IPS-20b (cell line): Measurements from ENCODE around the gene DNAH5.
"Not testable (repeated sequence)": the region's sequence is repeated elsewhere in the genome, so short reads cannot be mapped to it uniquely, and the experiment has no call there.

Experiments used
- H3K27ac ChIP-seq: one replicate; pipeline ENCODE4 v1.5.1; 2013; ENCODE audit warnings: low read length
- H3K27me3 ChIP-seq: 2 replicates; pipeline ENCODE4 v1.6.1; 2013; ENCODE audit warnings: mild to moderate bottlenecking, low read length, inconsistent platforms; ENCODE audit not compliant: insufficient read depth
- H3K36me3 ChIP-seq: 2 replicates; pipeline ENCODE4 v1.6.1; 2013; ENCODE audit warnings: low read depth, mild to moderate bottlenecking, inconsistent platforms, low read length, moderate library complexity; ENCODE audit not compliant: insufficient read depth
- H3K4me1 ChIP-seq: 2 replicates; pipeline ENCODE4 v1.6.1; 2013; ENCODE audit warnings: mild to moderate bottlenecking, control low read depth, inconsistent platforms, low read length, moderate library complexity; ENCODE audit not compliant: insufficient read depth
- H3K4me3 ChIP-seq: 2 replicates; pipeline ENCODE4 v1.5.1; 2013; ENCODE audit warnings: mild to moderate bottlenecking, low read length, inconsistent platforms
- H3K9ac ChIP-seq: 2 replicates; pipeline ENCODE4 v1.6.1; 2013; ENCODE audit warnings: low read depth, mild to moderate bottlenecking, inconsistent platforms, low read length, moderate library complexity
- H3K9me3 ChIP-seq: 2 replicates; pipeline ENCODE4 v1.6.1; 2013; ENCODE audit warnings: mild to moderate bottlenecking, low read depth, low read length, inconsistent platforms; ENCODE audit not compliant: insufficient read depth

Gene DNAH5

GRCh38 chr5:13944560-13945199 is at the start of gene DNAH5:
TSS of gene DNAH5 (minus strand) at chr5:13944688. CDS start at chr5:13944438, 250 bp downstream.
- H3K4me1 ChIP-seq, result peaks cover 22% of the 10 kb centered on the region; the same call in 1 of the 2 replicates
- H3K9me3 ChIP-seq, result no peaks in the 10 kb centered on the region
- no peak within 1 kb of the TSS for H3K27ac ChIP-seq
- no peak within 1 kb of the TSS for H3K9ac ChIP-seq
- no peaks in the 10 kb centered on the region for H3K36me3 ChIP-seq
- no peak within 1 kb of the TSS; the same call in 1 of the 2 replicates for H3K4me3 ChIP-seq
- no peaks in the 10 kb centered on the region for H3K27me3 ChIP-seq

GRCh38 chr5:13993926-13994325 is 49.4 kb upstream of the DNAH5 start:
- Histone ChIP-seq H3K27ac (no peak overlapping the region), H3K27me3 (no peaks in the 10 kb centered on the region), H3K36me3 (no peaks in the 10 kb centered on the region), H3K4me1 (peaks cover 5% of the 10 kb centered on the region; the same call in 1 of the 2 replicates), H3K9me3 (peaks cover 10% of the 10 kb centered on the region), H3K9ac (no peak overlapping the region), H3K4me3 (no peak overlapping the region)

GRCh38 chr5:13992795-13993194 is 48.3 kb upstream of the DNAH5 start:
- peaks cover 8% of the 10 kb centered on the region for H3K9me3 ChIP-seq
- H3K27ac ChIP-seq, result no peak overlapping the region
- no peak overlapping the region for H3K4me3 ChIP-seq

GRCh38 chr5:13991365-13991764 is 46.9 kb upstream of the DNAH5 start:
- Histone ChIP-seq H3K27me3 (no peaks in the 10 kb centered on the region), H3K9ac (no peak overlapping the region), H3K9me3 (no peaks in the 10 kb centered on the region), H3K4me3 (no peak overlapping the region), H3K27ac (no peak overlapping the region), H3K4me1 (peaks cover 5% of the 10 kb centered on the region; the same call in 1 of the 2 replicates), H3K36me3 (no peaks in the 10 kb centered on the region)

More at GRCh38 chr5:13992795-13993194, 48.3 kb upstream of the DNAH5 start:
- peaks cover 5% of the 10 kb centered on the region; the same call in 1 of the 2 replicates for H3K4me1 ChIP-seq
- H3K36me3 ChIP-seq, result no peaks in the 10 kb centered on the region
- H3K9ac ChIP-seq, result no peak overlapping the region
- no peaks in the 10 kb centered on the region for H3K27me3 ChIP-seq

- H3K27ac ChIP-seq, result no peak overlapping the region
- H3K4me3 ChIP-seq, result no peak overlapping the region
- H3K9me3 ChIP-seq, result no peaks in the 10 kb centered on the region
- H3K27me3 ChIP-seq, result no peaks in the 10 kb centered on the region
- H3K36me3 ChIP-seq, result no peaks in the 10 kb centered on the region
- H3K4me1 ChIP-seq, result peaks cover 5% of the 10 kb centered on the region; the same call in 1 of the 2 replicates
- H3K9ac ChIP-seq, result no peak overlapping the region
These were observed 46.4 kb upstream of the DNAH5 start for GRCh38 chr5:13990896-13991295.

GRCh38 chr5:13989832-13990231 is 45.3 kb upstream of the DNAH5 start:
- Histone ChIP-seq H3K27me3 (no peaks in the 10 kb centered on the region), H3K27ac (no peak overlapping the region)

GRCh38 chr5:13987843-13988464 is 43.5 kb upstream of the DNAH5 start:
- Histone ChIP-seq H3K27ac (no peak overlapping the region), H3K9ac (no peak overlapping the region), H3K36me3 (no peaks in the 10 kb centered on the region), H3K9me3 (no peaks in the 10 kb centered on the region), H3K4me3 (no peak overlapping the region), H3K27me3 (no peaks in the 10 kb centered on the region), H3K4me1 (peaks cover 5% of the 10 kb centered on the region; the same call in 1 of the 2 replicates)

More at GRCh38 chr5:13989832-13990231, 45.3 kb upstream of the DNAH5 start:
- Histone ChIP-seq H3K9ac (no peak overlapping the region), H3K4me1 (peaks cover 5% of the 10 kb centered on the region; the same call in 1 of the 2 replicates), H3K9me3 (no peaks in the 10 kb centered on the region), H3K4me3 (no peak overlapping the region), H3K36me3 (no peaks in the 10 kb centered on the region)

GRCh38 chr5:13985731-13986418 is 41.4 kb upstream of the DNAH5 start:
- Histone ChIP-seq H3K27me3 (no peaks in the 10 kb centered on the region), H3K27ac (no peak overlapping the region), H3K36me3 (no peaks in the 10 kb centered on the region), H3K4me1 (peaks cover under 1% of the 10 kb centered on the region; the same call in 1 of the 2 replicates), H3K9ac (no peak overlapping the region), H3K9me3 (no peaks in the 10 kb centered on the region), H3K4me3 (no peak overlapping the region)

GRCh38 chr5:13984888-13985287 is 40.4 kb upstream of the DNAH5 start:
- not testable (repeated sequence) for H3K4me1 ChIP-seq, H3K36me3 ChIP-seq, H3K27me3 ChIP-seq, H3K9me3 ChIP-seq, H3K4me3 ChIP-seq, H3K9ac ChIP-seq, H3K27ac ChIP-seq

- Histone ChIP-seq H3K9me3 (no peaks in the 10 kb centered on the region; the same call in 1 of the 2 replicates), H3K27ac (no peak overlapping the region), H3K36me3 (no peaks in the 10 kb centered on the region), H3K4me1 (no peaks in the 10 kb centered on the region), H3K4me3 (no peak overlapping the region), H3K9ac (no peak overlapping the region), H3K27me3 (no peaks in the 10 kb centered on the region)
These were observed 32.7 kb upstream of the DNAH5 start for GRCh38 chr5:13976867-13977830.

GRCh38 chr5:13976223-13976622 is 31.7 kb upstream of the DNAH5 start:
- H3K36me3 ChIP-seq, result no peaks in the 10 kb centered on the region
- no peak overlapping the region for H3K27ac ChIP-seq
- H3K4me3 ChIP-seq, result no peak overlapping the region
- H3K9ac ChIP-seq, result no peak overlapping the region
- H3K9me3 ChIP-seq, result no peaks in the 10 kb centered on the region; the same call in 1 of the 2 replicates
- no peaks in the 10 kb centered on the region for H3K4me1 ChIP-seq
- no peaks in the 10 kb centered on the region for H3K27me3 ChIP-seq
